Stimulated activated CD4-positive, alpha-beta T cell treated with anti-CD3 and anti-CD28 coated beads, TNF-alpha, amount 100 ng/mL, for 1 hour (primary cell): ENCODE results near the gene PPFIA3.
"Not testable (repeated sequence)": the region's sequence is repeated elsewhere in the genome, so short reads cannot be mapped to it uniquely, and the experiment has no call there.

Source experiments
- DNase-seq, 3 donors: peaks; one replicate each; pipeline ENCODE4 v3.0.0-alpha.2; 2020; ENCODE audit warnings: low read depth in 3 of 3, low spot score in 1 of 3

Gene PPFIA3

DNA sequence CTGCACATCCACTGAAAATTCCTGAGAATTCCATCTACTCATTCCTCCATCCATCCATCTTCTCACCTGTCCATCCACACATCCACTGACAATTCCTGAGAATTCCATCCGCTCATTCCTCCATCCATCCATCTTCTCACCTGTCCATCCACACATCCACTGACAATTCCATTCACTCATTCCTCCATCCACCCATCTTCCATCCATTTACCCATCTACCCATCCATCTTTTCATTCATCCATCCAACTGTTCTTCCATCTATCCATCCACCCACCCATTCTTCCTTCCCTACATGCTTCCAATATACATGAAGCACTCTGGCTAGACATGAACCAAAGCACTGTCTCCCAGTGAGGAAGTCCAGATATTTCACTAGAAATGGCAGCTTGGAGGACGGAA lies 53.9 kb downstream of the PPFIA3 start:
- no peak for DNase-seq

DNA sequence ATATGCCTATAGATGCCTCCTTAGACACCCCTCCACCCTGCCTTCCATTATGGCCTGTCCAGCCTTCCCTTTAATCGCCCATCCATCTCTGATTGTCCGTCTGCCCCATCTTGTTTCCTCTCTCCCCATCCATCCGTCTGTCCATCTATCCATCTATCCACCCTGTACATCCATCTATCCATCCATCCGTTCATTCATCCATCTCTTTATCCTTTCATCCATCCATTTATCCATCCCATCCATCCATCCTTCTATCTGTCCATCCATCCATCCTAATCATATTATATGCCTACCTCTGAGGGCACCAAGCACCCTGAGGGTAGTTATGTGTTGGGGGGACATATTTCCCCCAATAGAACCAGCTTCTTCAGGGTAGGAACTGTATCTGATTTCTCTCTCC lies 61.3 kb downstream of the PPFIA3 start:
- DNase-seq, result no peak

DNA sequence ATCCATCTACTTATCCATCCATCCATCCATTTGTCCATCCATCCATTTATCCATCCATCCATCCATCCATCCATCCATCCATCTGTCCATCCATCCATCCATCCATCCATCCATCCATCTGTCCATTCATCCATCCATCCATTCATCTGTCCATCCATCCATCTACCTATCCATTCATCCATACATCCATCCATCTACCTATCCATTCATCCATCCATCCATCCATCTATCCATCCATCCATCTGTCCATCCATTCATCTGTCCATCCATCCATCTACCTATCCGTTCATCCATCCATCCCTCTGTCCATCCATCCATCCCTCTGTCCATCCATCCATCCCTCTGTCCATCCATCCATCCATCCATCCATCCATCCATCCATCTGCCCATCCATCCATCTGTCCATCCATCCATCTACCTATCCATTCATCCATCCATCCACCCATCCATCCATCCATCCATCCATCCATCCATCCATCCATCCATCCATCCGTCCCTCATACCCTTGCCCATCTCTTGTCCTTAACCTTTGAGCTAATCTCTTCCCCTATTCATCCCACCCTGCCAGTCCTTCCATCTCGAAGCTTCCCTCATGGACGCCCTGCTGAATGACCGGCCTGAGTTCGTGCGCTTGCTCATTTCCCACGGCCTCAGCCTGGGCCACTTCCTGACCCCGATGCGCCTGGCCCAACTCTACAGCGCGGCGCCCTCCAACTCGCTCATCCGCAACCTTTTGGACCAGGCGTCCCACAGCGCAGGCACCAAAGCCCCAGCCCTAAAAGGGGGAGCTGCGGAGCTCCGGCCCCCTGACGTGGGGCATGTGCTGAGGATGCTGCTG lies 62.9 kb downstream of the PPFIA3 start:
- not testable (repeated sequence) for DNase-seq

DNA sequence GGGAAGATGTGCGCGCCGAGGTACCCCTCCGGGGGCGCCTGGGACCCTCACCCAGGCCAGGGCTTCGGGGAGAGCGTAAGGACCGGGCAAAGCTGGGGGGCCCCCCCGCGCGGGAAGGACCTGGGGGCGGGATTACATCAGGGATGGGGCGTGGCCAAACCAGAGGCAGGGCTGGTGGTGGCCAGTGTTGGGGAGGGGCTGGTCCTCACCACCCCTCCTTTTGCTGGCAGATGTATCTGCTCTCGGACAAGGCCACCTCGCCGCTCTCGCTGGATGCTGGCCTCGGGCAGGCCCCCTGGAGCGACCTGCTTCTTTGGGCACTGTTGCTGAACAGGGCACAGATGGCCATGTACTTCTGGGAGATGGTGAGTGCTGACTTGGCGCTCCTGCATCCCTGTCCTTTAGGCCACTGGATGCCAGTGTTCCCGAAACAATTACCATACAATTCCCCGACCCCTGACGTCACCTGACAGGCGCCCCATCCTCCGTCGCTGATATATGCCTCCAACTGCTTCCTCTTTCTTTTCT lies 63.6 kb downstream of the PPFIA3 start:
- no peak for DNase-seq

- no peak for DNase-seq
These were observed 66.8 kb downstream of the PPFIA3 start for GRCh38 chr19:49186108-49186507.

DNA sequence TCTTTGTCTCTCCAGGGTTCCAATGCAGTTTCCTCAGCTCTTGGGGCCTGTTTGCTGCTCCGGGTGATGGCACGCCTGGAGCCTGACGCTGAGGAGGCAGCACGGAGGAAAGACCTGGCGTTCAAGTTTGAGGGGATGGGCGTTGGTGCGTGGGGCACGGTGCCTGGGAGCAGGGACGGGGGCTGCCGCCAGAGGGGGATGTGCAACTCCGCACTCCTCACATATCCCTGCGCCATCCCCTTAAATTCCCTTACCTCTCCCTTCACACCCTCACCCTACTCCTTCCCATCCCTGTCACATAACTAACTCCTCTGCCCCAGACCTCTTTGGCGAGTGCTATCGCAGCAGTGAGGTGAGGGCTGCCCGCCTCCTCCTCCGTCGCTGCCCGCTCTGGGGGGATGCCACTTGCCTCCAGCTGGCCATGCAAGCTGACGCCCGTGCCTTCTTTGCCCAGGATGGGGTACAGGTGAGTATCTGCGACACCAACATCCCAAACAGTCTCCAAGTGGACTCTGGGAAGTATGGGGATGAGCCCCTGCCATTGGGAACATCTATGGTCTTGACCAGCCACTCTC lies 69.4 kb downstream of the PPFIA3 start:
- no peak for DNase-seq

DNA sequence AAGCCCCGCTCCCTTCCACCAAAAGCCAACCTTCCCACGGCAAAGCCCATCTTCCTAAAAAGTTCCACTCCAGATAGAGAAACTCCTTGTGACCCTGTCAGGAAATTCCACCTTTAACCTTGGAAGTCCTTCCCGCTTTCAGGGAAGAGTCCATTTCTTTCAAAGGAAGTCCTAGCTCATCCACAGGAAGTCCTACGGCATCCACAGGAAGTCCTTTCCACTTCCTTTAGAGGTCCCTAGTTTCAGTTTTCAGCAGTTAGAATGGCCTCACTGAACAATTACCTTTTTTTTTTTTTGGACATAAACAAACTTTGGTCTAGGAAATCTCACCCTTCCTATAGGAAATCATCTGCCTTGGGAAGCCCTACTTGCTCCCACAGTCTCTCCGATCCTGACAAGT lies 69.9 kb downstream of the PPFIA3 start:
- DNase-seq, result no peak

DNA sequence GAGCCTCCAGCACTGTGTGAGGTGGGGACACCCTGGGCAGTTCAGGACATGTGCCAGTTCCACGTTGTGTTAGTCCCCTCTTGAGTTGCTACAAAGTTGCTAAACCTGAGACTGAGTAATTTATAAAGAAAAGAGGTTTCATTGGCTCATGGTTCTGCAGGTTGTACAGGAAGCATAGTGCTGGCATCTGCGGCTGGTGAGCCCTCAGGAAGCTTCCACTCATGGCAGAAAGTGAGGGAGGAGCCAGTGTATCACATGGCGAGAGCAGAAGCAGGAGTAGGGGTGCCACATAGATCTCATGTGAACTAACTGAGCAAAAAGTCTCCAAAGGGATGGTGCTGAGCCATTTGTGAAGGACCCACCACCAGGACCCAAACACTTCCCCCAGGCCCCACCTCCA lies 71.4 kb downstream of the PPFIA3 start:
- no peak for DNase-seq

DNA sequence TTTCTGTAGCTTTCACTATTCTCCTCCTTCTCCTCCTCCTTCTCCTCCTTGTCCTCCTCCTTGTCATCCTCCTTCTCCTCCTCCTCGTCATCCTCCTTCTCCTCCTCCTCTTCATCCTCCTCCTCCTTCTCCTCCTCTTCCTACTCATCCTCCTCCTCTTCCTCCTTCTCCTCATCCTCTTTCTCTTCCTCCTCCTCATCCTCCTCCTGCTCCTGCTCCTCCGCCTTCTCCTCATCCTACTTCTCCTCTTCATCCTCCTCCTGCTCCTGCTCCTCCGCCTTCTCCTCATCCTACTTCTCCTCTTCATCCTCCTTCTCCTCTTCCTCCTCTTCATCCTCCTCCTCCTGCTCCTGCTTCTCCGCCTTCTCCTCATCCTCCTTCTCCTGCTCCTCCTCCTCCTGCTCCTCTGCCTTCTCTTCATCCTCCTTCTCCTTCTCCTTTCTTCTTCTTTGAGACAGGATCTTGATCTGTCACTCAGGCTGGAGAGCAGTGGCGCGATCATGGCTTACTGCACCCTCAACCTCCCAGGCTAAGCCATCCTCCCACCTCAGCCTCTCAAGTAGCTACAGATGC lies 74.6 kb downstream of the PPFIA3 start:
- DNase-seq, result no peak

- DNase-seq, result no peak
These were observed 75.1 kb downstream of the PPFIA3 start for GRCh38 chr19:49194408-49194807.

- no peak for DNase-seq
These were observed 77.3 kb downstream of the PPFIA3 start for GRCh38 chr19:49196527-49197240.

- DNase-seq, result no peak
These were observed 81.0 kb downstream of the PPFIA3 start for GRCh38 chr19:49200238-49200862.
